ENCODE measurements around the gene PTPRS. TPM values are rescaled to one million over a fixed set of nuclear protein-coding genes. Genes with fewer than 3 reads are reported as not detected.
A peak's percentile ranks its signal among the peaks of the same experiment; 100 is the strongest.

PTPRS gene
- total RNA-seq, 1 donor: 218 TPM

GRCh38 chr19:5297272-5297669 lies 43.3 kb downstream of the PTPRS start:
- Histone ChIP-seq H3K9me3 (ENCODE audit: low read depth, low read length) (no peaks in the 10 kb centered on the region), H3K79me2 (ENCODE audit: insufficient read depth, low read length) (peaks cover 4% of the 10 kb centered on the region), H3K4me2 (ENCODE audit: insufficient read depth, low read length) (no peak overlapping the region), H4K20me1 (ENCODE audit: insufficient read depth, low read length) (peaks cover 2% of the 10 kb centered on the region), H3K27me3 (ENCODE audit: insufficient read depth, low read length) (no peaks in the 10 kb centered on the region), H3K4me3 (ENCODE audit: insufficient read depth, low read length) (no peak overlapping the region), H3K36me3 (ENCODE audit: insufficient read depth, low read length) (no peaks in the 10 kb centered on the region), H2AFZ (ENCODE audit: low read length) (no peak overlapping the region), H3K4me1 (ENCODE audit: insufficient read depth, low read length) (peaks cover 10% of the 10 kb centered on the region), H3K27ac (ENCODE audit: low read depth, low read length) (no peak overlapping the region)
- DNase-seq (ENCODE audit: insufficient read length, low spot score, missing footprints): peak; percentile 79
- TF ChIP-seq CTCF (IDR thresholded peaks at IDR 0.05; ENCODE audit: extremely low read depth, low read depth, low read length): no peak

GRCh38 chr19:5296457-5297271 lies 43.9 kb downstream of the PTPRS start:
- H3K4me1 ChIP-seq (ENCODE audit: insufficient read depth, low read length): peaks cover 16% of the 10 kb centered on the region
- no peaks in the 10 kb centered on the region for H3K27me3 ChIP-seq (ENCODE audit: insufficient read depth, low read length)
- peak; percentile 46 for DNase-seq (ENCODE audit: insufficient read length, low spot score, missing footprints)
- H4K20me1 ChIP-seq (ENCODE audit: insufficient read depth, low read length): peaks cover 8% of the 10 kb centered on the region
- H3K36me3 ChIP-seq (ENCODE audit: insufficient read depth, low read length): no peaks in the 10 kb centered on the region
- H3K9me3 ChIP-seq (ENCODE audit: low read depth, low read length): no peaks in the 10 kb centered on the region
- H3K27ac ChIP-seq (ENCODE audit: low read depth, low read length): no peak overlapping the region
- no peak overlapping the region for H2AFZ ChIP-seq (ENCODE audit: low read length)
- TF ChIP-seq CTCF (IDR thresholded peaks at IDR 0.05; ENCODE audit: extremely low read depth, low read depth, low read length): no peak
- peaks cover 10% of the 10 kb centered on the region for H3K79me2 ChIP-seq (ENCODE audit: insufficient read depth, low read length)
- H3K4me2 ChIP-seq (ENCODE audit: insufficient read depth, low read length): no peak overlapping the region
- H3K4me3 ChIP-seq (ENCODE audit: insufficient read depth, low read length): no peak overlapping the region

GRCh38 chr19:5296021-5296420 lies 44.6 kb downstream of the PTPRS start:
- Histone ChIP-seq H4K20me1 (ENCODE audit: insufficient read depth, low read length) (peaks cover 15% of the 10 kb centered on the region), H3K9me3 (ENCODE audit: low read depth, low read length) (no peaks in the 10 kb centered on the region), H3K36me3 (ENCODE audit: insufficient read depth, low read length) (no peaks in the 10 kb centered on the region), H3K79me2 (ENCODE audit: insufficient read depth, low read length) (peaks cover 16% of the 10 kb centered on the region), H3K27ac (ENCODE audit: low read depth, low read length) (no peak overlapping the region), H3K27me3 (ENCODE audit: insufficient read depth, low read length) (no peaks in the 10 kb centered on the region), H3K4me2 (ENCODE audit: insufficient read depth, low read length) (no peak overlapping the region), H2AFZ (ENCODE audit: low read length) (no peak overlapping the region), H3K4me3 (ENCODE audit: insufficient read depth, low read length) (no peak overlapping the region), H3K4me1 (ENCODE audit: insufficient read depth, low read length) (peaks cover 21% of the 10 kb centered on the region)
- no peak for TF ChIP-seq CTCF (IDR thresholded peaks at IDR 0.05; ENCODE audit: extremely low read depth, low read depth, low read length)
- DNase-seq (ENCODE audit: insufficient read length, low spot score, missing footprints): peak; percentile 85

- no peaks in the 10 kb centered on the region for H3K27me3 ChIP-seq (ENCODE audit: insufficient read depth, low read length)
- H3K4me3 ChIP-seq (ENCODE audit: insufficient read depth, low read length): no peak overlapping the region
- peaks cover 27% of the 10 kb centered on the region for H3K4me1 ChIP-seq (ENCODE audit: insufficient read depth, low read length)
- no peak for TF ChIP-seq CTCF (IDR thresholded peaks at IDR 0.05; ENCODE audit: extremely low read depth, low read depth, low read length)
- peaks cover 29% of the 10 kb centered on the region for H3K79me2 ChIP-seq (ENCODE audit: insufficient read depth, low read length)
- H2AFZ ChIP-seq (ENCODE audit: low read length): no peak overlapping the region
- no peaks in the 10 kb centered on the region for H3K36me3 ChIP-seq (ENCODE audit: insufficient read depth, low read length)
- H3K9me3 ChIP-seq (ENCODE audit: low read depth, low read length): no peaks in the 10 kb centered on the region
- H4K20me1 ChIP-seq (ENCODE audit: insufficient read depth, low read length): peaks cover 27% of the 10 kb centered on the region
- peak overlapping the region; percentile 94 for H3K4me2 ChIP-seq (ENCODE audit: insufficient read depth, low read length)
- peak; percentile 62 for DNase-seq (ENCODE audit: insufficient read length, low spot score, missing footprints)
- no peak overlapping the region for H3K27ac ChIP-seq (ENCODE audit: low read depth, low read length)
Measured at GRCh38 chr19:5294403-5295160, 46.0 kb downstream of the PTPRS start.

Data from osteoblast (primary cell).